B cell (primary cell): Measurements from ENCODE around the gene PAPPA. TPM values are rescaled to one million over a fixed set of nuclear protein-coding genes. Genes with fewer than 3 reads are reported as not detected.

Experiments used
- ATAC-seq: fragments of 200-7000 bp; cut with Tn5 transposase; one replicate; pipeline ENCODE4 v1.10.0; 2021; ENCODE audit warnings: low read depth, mild to moderate bottlenecking, moderate number of reproducible peaks, moderate library complexity
- CTCF ChIA-PET: fragments of 350-600 bp; sonication (Branson Sonifier 250); formaldehyde crosslinking; loops from one replicate; lab custom pipeline; 2021; ENCODE audit warnings: antibody characterized with exemption, inconsistent platforms; lab: Charles Lee
- POLR2A ChIA-PET: fragments of 350-600 bp; sonication (Branson Sonifier 250); formaldehyde crosslinking; loops from one replicate; lab custom pipeline; 2021; ENCODE audit warnings: antibody characterized with exemption; lab: Charles Lee
- DNase-seq: peaks from one replicate; pipeline ENCODE4 v3.0.0; 2013
- H2AFZ ChIP-seq: 2 replicates; pipeline ENCODE4 v1.6.1; 2012; ENCODE audit warnings: mild to moderate bottlenecking, low read depth, low read length; ENCODE audit not compliant: insufficient read depth, poor library complexity, severe bottlenecking
- H3K27ac ChIP-seq, 2 donors: 1 replicate in 1 of 2; 2 replicates in 1 of 2; pipeline ENCODE4 v1.5.1; 2012 to 2013; ENCODE audit warnings: low read length in 2 of 2, mild to moderate bottlenecking in 2 of 2, moderate library complexity in 1 of 2
- H3K27me3 ChIP-seq, 4 experiments: fragments of 200-600 bp in 1 of 4; sonication (generic) in 1 of 4; replicated peaks in 1 of 4; 1 replicate in 2 of 4; 2 replicates in 2 of 4; pipeline versions ENCODE4 v1.6.1 to v1.7.0; 2013 to 2016; ENCODE audit warnings: low read length in 3 of 4, mild to moderate bottlenecking in 2 of 4, mixed read lengths in 1 of 4, moderate library complexity in 1 of 4; ENCODE audit not compliant: insufficient read depth in 4 of 4, control insufficient read depth in 3 of 4; ENCODE audit errors: control extremely low read depth in 1 of 4
- H3K36me3 ChIP-seq, 2 experiments: replicated peaks in 1 of 2; 1 replicate in 1 of 2; 2 replicates in 1 of 2; pipeline versions ENCODE4 v1.6.1 to v1.7.1; 2013; ENCODE audit warnings: low read length in 1 of 2; ENCODE audit not compliant: insufficient read depth in 2 of 2, control insufficient read depth in 1 of 2; ENCODE audit errors: control extremely low read depth in 1 of 2, extremely low read depth in 1 of 2
- H3K4me1 ChIP-seq, 2 donors: fragments of 200-600 bp in 1 of 2; sonication (generic) in 1 of 2; 1 replicate in 1 of 2; 2 replicates in 1 of 2; pipeline versions ENCODE4 v1.5.1 to v1.6.1; 2013 to 2017; ENCODE audit warnings: low read length in 2 of 2; ENCODE audit not compliant: control insufficient read depth in 2 of 2, insufficient read depth in 2 of 2
- H3K4me2 ChIP-seq: replicated peaks from 2 replicates; pipeline ENCODE3; 2012; ENCODE audit warnings: mild to moderate bottlenecking, low read depth, low read length; ENCODE audit not compliant: poor library complexity, severe bottlenecking
- H3K4me3 ChIP-seq, 5 experiments: fragments of 200-600 bp in 1 of 5; sonication (generic) in 1 of 5; 1 replicate in 3 of 5; 2 replicates in 2 of 5; pipeline versions ENCODE4 v1.5.1 to v1.7.0; 2011 to 2016; ENCODE audit warnings: low read length in 4 of 5, mild to moderate bottlenecking in 4 of 5, low read depth in 2 of 5, control low read depth in 1 of 5, moderate library complexity in 1 of 5; ENCODE audit not compliant: insufficient read depth in 1 of 5; ENCODE audit errors: control extremely low read depth in 1 of 5, extremely low read depth in 1 of 5
- H3K79me2 ChIP-seq: fragments of 200-600 bp; sonication (generic); one replicate; pipeline ENCODE4 v1.6.0; 2016; ENCODE audit warnings: low read length; ENCODE audit not compliant: control insufficient read depth, insufficient read depth
- H3K9ac ChIP-seq: fragments of 200-600 bp; sonication (generic); 2 replicates; pipeline ENCODE4 v1.6.1; 2017; ENCODE audit warnings: mild to moderate bottlenecking, low read length, moderate library complexity
- H3K9me3 ChIP-seq, 3 donors: one replicate each; pipeline versions ENCODE4 v1.6.1 to v1.7.1; 2013; ENCODE audit warnings: low read length in 2 of 3; ENCODE audit not compliant: control insufficient read depth in 2 of 3, insufficient read depth in 1 of 3; ENCODE audit errors: control extremely low read depth in 1 of 3
- H4K20me1 ChIP-seq: 2 replicates; pipeline ENCODE4 v1.6.0; 2012; ENCODE audit warnings: mild to moderate bottlenecking, low read length; ENCODE audit not compliant: insufficient read depth, control insufficient read depth, poor library complexity, severe bottlenecking
- H3K27ac Mint-ChIP-seq: one replicate; pipeline ENCODE4 v1.8.0; 2021; ENCODE audit warnings: mixed read lengths
- H3K27me3 Mint-ChIP-seq: one replicate; pipeline ENCODE4 v1.8.0; 2021; ENCODE audit warnings: mixed read lengths
- H3K4me1 Mint-ChIP-seq: one replicate; pipeline ENCODE4 v1.8.0; 2021; ENCODE audit warnings: mixed read lengths
- H3K4me3 Mint-ChIP-seq: one replicate; pipeline ENCODE4 v1.8.0; 2021; ENCODE audit warnings: mixed read lengths
- H3K9me3 Mint-ChIP-seq: one replicate; pipeline ENCODE4 v1.8.0; 2022; ENCODE audit warnings: mixed read lengths; ENCODE audit not compliant: insufficient read depth
- EZH2 ChIP-seq: IDR thresholded peaks from 2 replicates; pipeline ENCODE4 v1.6.1; 2012; ENCODE audit warnings: borderline replicate concordance, low read depth, mild to moderate bottlenecking, moderate library complexity, low read length; ENCODE audit not compliant: insufficient read depth, poor library complexity, severe bottlenecking
- WGBS: methylation state at CpG from one replicate; pipeline ENCODE4 v1.1.5; 2013; ENCODE audit warnings: missing lambda C conversion rate; ENCODE audit not compliant: insufficient coverage; 5-methylcytosine and 5-hydroxymethylcytosine counted together
- intact Hi-C: fragments of 100-400 bp; cut with micrococcal nuclease; formaldehyde crosslinking; loops from one replicate; pipeline ENCODE4 v1.10.0; 2022
- polyA plus RNA-seq: library from polyadenylated mRNA; depleted of rRNA; stranded (reverse); fragments of >200 nt; gene quantifications from 2 replicates; pipeline ENCODE4 v1.2.3, GENCODE V29; 2012
- total RNA-seq, 2 donors: library from RNA; stranded (reverse); fragments of 120-200 nt in 1 of 2; gene quantifications; 1 replicate in 1 of 2; 2 replicates in 1 of 2; pipeline versions ENCODE4 v1.2.3 to v1.2.4, GENCODE V29; 2013 to 2022
- TF ChIP-seq, protein P1 (sequence below): fragments of 200-600 bp; IDR thresholded peaks from one replicate; pipeline ENCODE4 v1.8.0; 2022; ENCODE audit warnings: antibody characterized with exemption, mild to moderate bottlenecking

Gene PAPPA
- total and polyA plus RNA-seq, 2 donors (not counting 1 experiment from before 2014, with no cell fraction given): not detected

DNA sequence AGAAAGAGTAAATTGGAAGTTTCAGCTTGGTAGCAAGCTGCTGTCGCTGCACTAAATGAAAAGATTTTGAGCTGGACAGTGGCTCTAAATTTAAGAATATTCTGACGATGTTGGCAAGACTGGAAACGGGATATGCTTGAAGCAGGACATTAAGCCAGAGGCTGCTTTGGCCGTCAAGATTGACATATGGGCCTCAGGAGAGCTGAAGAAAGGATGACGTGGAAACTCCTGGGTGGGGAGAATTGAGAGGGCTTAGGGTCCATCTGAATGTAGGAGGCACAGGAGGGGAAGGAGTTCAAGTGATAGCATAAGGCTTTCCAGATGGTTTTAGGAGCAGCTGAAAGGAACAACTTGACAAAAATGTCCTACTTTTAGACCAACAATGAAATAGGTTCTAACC is 108.9 kb downstream of the PAPPA start:
- CTCF ChIA-PET: no interaction called here
- POLR2A ChIA-PET: no interaction called here
- Mint-ChIP-seq H3K27ac (no peak overlapping the region), H3K4me3 (no peak overlapping the region), H3K4me1 (no peaks in the 10 kb centered on the region), H3K9me3 (no peaks in the 10 kb centered on the region), H3K27me3 (no peaks in the 10 kb centered on the region)
- Histone ChIP-seq H3K27ac (no peak overlapping the region), H3K9me3 (no peaks in the 10 kb centered on the region), H3K9ac (no peak overlapping the region), H3K4me3 (no peak overlapping the region), H3K36me3 (no peaks in the 10 kb centered on the region), H2AFZ (no peak overlapping the region), H4K20me1 (no peaks in the 10 kb centered on the region), H3K4me2 (no peak overlapping the region), H3K27me3 (no peaks in the 10 kb centered on the region), H3K79me2 (no peaks in the 10 kb centered on the region), H3K4me1 (no peaks in the 10 kb centered on the region)
- WGBS: 78% methylated on average over 5 of the region's 5 CpGs
- DNase-seq (no peak), ATAC-seq (no peak)
- TF ChIP-seq EZH2: no peak
- TF ChIP-seq, protein P1, sequence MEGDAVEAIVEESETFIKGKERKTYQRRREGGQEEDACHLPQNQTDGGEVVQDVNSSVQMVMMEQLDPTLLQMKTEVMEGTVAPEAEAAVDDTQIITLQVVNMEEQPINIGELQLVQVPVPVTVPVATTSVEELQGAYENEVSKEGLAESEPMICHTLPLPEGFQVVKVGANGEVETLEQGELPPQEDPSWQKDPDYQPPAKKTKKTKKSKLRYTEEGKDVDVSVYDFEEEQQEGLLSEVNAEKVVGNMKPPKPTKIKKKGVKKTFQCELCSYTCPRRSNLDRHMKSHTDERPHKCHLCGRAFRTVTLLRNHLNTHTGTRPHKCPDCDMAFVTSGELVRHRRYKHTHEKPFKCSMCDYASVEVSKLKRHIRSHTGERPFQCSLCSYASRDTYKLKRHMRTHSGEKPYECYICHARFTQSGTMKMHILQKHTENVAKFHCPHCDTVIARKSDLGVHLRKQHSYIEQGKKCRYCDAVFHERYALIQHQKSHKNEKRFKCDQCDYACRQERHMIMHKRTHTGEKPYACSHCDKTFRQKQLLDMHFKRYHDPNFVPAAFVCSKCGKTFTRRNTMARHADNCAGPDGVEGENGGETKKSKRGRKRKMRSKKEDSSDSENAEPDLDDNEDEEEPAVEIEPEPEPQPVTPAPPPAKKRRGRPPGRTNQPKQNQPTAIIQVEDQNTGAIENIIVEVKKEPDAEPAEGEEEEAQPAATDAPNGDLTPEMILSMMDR: no peak
- intact Hi-C loops: no loop called here

DNA sequence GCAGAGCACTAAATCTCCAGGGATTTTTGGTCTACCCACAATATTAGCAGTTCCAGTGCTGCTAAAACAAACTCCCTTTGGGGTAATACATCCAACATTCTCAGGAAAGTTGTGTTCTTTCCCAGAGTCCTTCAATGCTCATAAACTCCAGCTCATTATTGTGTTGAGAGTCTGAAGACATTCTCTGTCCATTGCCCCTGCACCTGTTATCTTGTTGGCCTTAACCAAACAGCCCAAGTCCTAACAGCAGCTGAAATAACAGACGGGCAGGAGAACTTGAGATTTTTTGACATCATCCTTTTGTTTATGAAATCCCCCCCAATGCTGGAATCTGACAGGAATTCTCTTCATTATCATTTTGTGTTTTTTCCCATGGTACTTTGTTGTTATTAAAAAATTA is 110.8 kb downstream of the PAPPA start:
- Histone ChIP-seq H3K27me3 (no peaks in the 10 kb centered on the region), H2AFZ (no peak overlapping the region), H3K4me1 (no peaks in the 10 kb centered on the region), H3K9me3 (no peaks in the 10 kb centered on the region), H3K36me3 (no peaks in the 10 kb centered on the region), H4K20me1 (no peaks in the 10 kb centered on the region), H3K79me2 (no peaks in the 10 kb centered on the region), H3K4me2 (no peak overlapping the region), H3K27ac (no peak overlapping the region), H3K9ac (no peak overlapping the region), H3K4me3 (no peak overlapping the region)
- Mint-ChIP-seq H3K27me3 (no peaks in the 10 kb centered on the region), H3K4me1 (no peaks in the 10 kb centered on the region), H3K27ac (no peak overlapping the region), H3K4me3 (no peak overlapping the region), H3K9me3 (no peaks in the 10 kb centered on the region)
- ChIA-PET POLR2A (no interaction called here), CTCF (no interaction called here)
- TF ChIP-seq, protein P1: no peak
- no peak for TF ChIP-seq EZH2
- intact Hi-C loops: no loop called here
- ATAC-seq (no peak), DNase-seq (no peak)
- WGBS: no CpG with 5 or more reads among the region's 1 CpG
